ENCODE data around the gene CFAP99.
A peak's percentile ranks its signal among the peaks of the same experiment; 100 is the strongest.

CFAP99 gene

DNA sequence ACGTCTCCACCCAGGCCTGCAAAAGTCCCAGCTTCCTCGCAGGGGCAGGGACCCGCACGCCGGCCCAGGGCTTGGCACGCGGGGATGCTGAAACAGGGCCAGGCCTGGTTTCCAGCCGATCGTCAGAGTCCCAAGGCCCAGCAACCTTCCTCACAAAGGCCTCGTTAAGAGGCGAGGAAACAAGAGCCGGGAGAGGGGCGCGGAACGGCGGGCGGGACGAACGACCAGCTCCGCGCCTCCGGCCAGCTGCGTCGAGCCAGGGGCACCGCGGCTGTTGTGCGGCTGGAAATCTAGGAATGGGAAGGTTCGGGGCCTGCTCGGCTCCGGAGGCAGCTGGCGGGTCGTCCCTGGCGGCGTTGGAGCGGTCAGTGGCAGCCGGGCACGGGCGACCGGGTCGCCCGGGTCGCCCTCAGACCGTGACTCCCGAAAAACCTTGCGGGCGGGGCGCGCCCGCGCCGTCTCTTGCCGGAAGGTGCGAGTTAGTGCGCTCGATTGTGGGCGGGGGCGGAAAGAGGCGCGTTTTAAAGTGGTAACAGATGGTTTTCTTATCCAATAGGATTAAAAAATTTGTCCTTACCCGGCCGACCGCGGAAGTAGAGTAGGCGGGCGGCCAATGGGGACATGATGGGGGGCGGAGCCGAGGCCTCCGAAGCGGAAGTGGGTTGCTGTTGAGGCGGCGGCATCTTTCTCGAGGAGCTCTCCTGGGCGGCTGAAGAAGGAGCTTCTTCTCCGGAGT is 49.9 kb downstream of the CFAP99 start, which contains the start of gene RNF4:
Gene RNF4 (plus strand): TSS at position 651 of the 736 bp plus-strand sequence. CDS start 21,388 bp downstream, outside the sequence.
- DNase-seq (ENCODE audit: low read depth, low spot score), result peak; percentile 93

DNA sequence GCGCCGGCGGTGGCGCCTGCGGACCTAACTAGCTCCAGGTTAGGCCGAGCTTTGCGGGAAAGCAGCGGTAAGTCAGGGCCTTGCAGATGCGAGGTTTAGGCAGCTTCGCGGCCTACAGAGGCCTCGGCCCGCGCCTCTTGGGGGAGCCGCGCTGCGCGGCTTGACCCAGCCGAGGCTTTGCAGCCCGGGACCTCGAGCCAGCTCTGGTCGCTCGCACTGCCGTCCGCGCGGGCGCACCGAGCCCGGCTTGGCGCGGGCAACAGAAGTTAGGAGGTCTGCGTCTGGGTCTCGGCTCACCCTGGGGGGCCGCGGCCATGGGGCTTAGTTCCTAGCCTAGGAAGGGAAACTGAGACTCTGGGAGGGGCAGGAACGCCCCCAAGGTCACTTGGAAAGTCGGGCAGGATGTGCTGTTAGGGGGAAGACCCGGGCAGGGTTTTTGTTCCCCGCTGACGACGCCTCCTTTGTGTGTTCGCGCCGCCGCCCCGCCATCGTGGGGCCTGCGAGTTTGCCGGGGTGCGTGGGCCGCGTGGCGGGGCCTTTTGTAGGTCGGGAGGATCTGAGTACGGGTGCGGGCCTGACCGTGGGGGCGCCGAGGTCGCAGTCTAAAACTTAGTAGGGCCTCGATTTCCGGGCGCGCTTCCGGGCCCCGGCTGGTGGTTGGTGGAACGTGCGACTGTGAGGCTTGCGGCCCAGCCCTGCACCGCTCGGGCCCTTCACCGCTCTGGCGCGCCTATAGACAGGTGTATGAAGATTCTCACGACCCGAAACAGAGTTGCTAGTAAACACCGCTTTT is 50.6 kb downstream of the CFAP99 start:
- DNase-seq (ENCODE audit: low read depth, low spot score), result peak; percentile 50

GRCh38 chr4:2470791-2471190 is 52.0 kb downstream of the CFAP99 start:
- no peak for DNase-seq (ENCODE audit: low read depth, low spot score)

- no peak for DNase-seq (ENCODE audit: low read depth, low spot score)
Observed at GRCh38 chr4:2472187-2472586, 53.4 kb downstream of the CFAP99 start.

GRCh38 chr4:2478229-2478628 is 59.5 kb downstream of the CFAP99 start:
- DNase-seq (ENCODE audit: low read depth, low spot score), result no peak

DNA sequence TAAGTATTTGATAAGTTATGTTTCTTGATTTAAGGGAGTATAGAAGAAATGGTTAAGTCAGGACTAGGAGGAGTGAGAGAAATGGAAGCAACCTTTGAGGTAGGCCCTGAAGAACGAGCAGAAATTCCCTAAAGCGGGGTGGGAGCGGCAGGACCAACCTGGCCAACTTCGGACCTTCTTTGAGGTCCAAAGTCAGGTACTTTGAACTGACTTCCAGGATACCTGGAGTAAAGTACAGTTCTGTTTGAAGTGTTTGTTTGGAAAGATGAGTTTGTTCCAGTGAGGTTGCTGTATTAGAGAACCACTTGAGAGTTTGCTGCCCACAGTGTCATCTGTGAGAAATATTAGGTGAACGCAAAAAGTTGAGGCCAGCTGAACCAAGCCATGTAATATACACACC is 61.9 kb downstream of the CFAP99 start:
- no peak for DNase-seq (ENCODE audit: low read depth, low spot score)

DNA sequence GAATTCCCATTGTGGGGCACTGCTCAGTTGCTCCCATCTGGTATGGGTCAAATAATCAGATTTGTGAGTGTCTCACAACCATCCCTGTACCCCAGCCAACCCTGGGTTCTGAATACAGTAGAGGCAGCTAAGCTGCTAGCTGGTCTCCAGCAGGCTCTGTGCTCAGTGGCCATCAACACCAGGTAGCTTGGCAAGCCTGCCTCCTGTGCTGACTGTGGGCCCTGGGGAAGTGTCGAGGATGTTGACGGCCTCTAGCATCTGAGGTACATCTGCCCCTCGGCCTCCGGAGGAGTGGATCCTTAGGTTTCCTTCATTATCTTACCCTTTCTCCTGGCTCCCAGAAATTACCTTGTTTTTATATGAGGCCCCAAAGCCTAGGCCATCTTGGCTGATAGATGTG is 63.4 kb downstream of the CFAP99 start:
- no peak for DNase-seq (ENCODE audit: low read depth, low spot score)

GRCh38 chr4:2482693-2483092 is 63.9 kb downstream of the CFAP99 start:
- no peak for DNase-seq (ENCODE audit: low read depth, low spot score)

DNA sequence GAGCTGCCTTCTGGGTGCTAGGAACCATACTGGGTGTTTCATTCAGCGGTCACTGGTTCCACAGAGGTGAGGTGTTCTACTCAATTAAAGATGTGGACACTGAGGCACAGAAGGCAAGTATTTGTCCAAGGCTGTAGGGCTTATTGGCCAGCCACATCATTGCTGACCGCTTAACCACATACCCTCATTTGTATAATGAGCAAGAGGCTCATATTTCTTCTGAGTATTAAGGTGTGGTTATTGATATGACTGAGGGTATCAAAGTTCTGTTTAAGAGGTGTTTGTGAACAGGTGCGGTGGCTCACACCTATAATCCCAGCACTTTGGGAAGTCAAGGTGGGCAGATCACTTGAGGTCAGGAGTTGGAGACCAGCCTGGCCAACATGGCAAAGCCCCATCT is 64.5 kb downstream of the CFAP99 start:
- DNase-seq (ENCODE audit: low read depth, low spot score), result no peak

GRCh38 chr4:2484185-2484584 is 65.4 kb downstream of the CFAP99 start:
- DNase-seq (ENCODE audit: low read depth, low spot score), result no peak

DNA sequence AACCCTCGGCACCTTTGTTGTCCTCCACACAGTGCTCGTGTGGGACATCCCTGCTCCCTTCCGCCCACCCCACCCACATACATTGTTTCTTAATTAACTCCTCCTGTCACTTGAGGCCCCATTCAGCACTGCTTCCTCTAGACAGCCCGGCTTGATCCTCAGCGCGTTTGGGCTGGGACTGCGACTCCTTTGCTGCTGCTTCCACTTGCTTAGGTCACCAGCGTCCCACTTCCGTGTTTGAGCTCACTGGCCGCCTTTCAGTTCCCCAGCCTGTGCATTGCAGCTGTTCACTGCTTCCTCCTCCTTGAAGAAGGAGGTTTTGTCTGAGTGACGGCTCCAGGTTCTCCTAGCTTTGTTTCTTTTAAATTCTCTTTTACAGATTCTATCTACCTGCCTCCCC is 66.2 kb downstream of the CFAP99 start:
- DNase-seq (ENCODE audit: low read depth, low spot score), result peak; percentile 24

DNA sequence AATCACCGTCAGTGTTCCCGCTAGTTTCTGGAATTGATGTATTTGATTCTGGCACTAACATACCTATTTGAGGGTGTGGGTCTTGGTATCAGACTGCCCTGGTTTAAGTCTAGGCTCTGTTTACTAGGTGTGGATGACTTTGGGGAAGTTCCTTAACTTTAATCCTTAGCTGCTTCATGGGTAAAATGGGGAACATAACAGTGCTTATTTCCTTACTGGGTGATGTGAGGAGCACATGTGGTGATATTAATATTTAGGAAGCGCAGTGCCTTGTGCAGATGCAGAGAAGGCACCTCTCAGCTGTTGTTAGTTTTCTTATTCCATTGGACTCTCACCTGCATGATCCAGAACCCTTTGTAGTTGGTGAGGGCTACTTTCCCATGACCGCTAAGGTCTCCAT is 67.2 kb downstream of the CFAP99 start:
- DNase-seq (ENCODE audit: low read depth, low spot score), result no peak

- no peak for DNase-seq (ENCODE audit: low read depth, low spot score)
Observed at GRCh38 chr4:2486981-2487380, 68.2 kb downstream of the CFAP99 start.

DNA sequence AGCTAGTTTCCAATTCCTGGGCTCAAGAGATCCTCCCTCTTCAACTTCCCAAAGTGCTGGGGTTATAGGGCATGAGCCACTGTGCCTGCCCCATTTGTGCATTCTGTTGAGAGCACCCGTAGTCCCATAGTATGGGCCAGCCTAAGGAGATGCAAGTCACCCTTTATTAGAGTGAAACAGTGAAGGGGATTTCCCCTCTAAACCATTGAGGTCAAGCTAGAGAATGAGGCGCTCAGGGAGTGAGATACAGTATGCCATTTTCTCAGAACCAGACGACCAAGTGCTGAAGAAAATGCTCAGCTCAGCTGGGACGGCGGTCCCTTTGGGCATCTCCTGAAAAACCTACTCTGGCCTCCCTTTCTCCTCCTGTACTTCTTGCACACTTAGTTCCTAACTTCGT is 68.9 kb downstream of the CFAP99 start:
- no peak for DNase-seq (ENCODE audit: low read depth, low spot score)

DNA sequence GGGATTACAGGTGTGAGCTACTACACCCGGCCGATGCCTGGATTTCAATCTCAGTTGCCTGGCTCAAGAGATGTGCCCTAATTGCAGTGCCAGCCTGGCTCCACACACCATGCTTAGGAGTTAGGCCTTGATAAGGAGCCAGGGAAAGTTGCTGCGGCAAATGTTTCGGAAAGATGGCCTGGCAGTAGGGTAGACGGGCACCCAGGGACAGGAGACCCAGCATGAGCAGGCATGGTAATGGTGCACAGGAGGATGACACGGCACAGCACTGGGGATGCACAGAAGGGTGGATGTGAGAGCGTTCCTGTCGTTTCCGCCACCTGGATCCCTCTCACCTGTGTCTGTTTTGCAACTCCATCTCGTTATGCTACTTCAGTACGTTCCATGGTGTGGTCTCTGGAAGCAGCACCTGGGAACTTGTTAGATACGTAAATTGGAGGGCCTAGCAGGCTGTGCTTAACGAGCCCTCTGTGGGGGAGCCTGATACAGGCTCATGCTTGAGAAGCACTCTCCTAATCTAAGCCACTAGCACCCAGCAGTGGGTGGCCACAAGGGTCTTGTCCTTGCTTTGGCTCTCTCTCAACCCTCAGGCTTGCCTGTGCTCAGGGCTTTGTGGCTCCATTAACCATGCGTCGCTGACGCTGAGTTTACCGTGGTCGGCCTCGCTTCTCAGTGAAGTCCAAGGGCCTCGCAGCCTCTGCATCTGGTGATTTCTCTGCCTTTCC is 70.5 kb downstream of the CFAP99 start:
- no peak for DNase-seq (ENCODE audit: low read depth, low spot score)

GRCh38 chr4:2489841-2490552 is 71.2 kb downstream of the CFAP99 start:
- no peak for DNase-seq (ENCODE audit: low read depth, low spot score)

DNA sequence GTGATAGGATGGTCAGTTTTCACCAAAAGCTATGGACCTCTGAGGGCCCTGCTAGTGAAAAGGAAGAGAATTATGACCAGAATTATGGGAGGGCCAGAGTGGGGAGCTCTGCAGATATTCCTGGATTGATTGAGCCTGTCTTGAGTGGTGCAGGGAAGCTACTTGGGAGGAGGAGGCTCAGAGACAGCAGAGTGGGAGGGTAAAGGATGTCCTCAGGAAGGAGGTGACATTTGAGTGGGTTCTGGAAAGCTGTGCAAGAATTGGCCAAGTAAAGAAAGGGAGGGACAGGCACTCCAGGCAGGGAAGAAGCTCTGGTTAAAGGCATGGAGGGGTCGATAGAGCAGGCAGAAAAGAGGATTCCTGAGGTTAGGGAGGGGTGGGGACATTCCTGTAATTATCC is 74.2 kb downstream of the CFAP99 start:
- DNase-seq (ENCODE audit: low read depth, low spot score), result no peak

DNA sequence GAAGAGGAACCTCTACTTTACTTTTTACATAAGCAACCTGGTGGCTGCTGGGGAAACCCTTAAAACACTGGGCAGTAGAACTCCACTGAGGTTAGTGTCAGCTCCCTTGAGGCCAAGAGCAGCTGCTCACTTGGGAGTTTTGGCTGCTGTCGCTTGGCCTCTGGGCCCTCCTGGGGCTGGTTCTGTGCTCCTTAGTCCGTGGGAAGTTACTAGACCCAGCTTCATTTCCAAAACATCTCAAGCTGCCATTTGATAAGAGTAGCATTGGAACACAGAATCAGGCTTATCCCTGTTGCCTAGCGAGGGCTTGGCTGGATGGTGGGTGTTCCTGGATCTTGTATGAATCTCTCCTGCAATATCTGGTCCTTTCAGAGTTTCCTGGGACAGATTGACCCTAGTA is 76.2 kb downstream of the CFAP99 start:
- DNase-seq (ENCODE audit: low read depth, low spot score), result no peak

DNA sequence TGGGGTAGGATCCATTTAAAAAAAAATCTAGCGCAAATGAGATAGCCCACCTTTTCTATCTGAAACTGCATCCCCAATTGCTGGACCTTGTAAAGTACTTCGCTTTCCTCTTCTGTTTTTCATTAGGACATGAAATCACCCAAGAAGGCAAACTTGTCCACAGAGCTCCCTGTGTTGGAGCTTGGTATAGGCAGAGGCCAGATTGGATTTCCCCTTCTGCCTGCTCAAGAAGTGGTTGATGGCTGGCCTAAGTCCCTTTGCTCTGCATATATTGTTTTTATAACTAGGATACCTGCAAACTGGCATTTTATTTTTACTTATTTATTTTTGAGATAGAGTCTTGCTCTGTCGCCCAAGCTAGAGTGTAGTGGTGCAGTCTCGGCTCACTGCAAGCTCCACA is 78.6 kb downstream of the CFAP99 start:
- no peak for DNase-seq (ENCODE audit: low read depth, low spot score)

- DNase-seq (ENCODE audit: low read depth, low spot score), result no peak
Observed at GRCh38 chr4:2497931-2498330, 79.2 kb downstream of the CFAP99 start.

DNA sequence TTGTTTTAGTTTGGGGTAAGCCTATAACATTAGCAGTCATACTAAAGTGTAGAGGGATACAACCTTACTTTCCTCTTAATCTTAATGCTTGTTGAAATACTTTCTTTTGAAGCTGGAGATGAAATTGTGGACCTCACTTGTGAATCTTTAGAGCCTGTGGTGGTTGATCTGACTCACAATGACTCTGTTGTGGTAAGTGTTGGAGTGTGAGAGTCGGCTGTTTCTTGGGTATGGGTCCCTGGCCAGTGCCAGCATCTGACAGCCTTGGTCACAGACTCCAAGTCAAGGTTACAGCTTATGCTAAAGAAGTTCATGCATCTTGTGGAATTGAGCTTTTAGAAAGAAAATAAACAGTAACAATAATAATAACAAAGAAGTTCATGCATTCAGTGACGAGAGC is 81.8 kb downstream of the CFAP99 start:
- DNase-seq (ENCODE audit: low read depth, low spot score), result no peak
